HG03039 (cell line): ENCODE data around the gene TIGD3.
"Not testable (repeated sequence)": the region's sequence is repeated elsewhere in the genome, so short reads cannot be mapped to it uniquely, and the experiment has no call there.

ENCODE experiments used
- ATAC-seq: cut with Tn5 transposase; IDR thresholded peaks from one replicate; pipeline ENCODE4 v1.9.1; 2021; ENCODE audit warnings: mild to moderate bottlenecking, moderate library complexity; ENCODE audit not compliant: unreplicated experiment

The TIGD3 gene

DNA sequence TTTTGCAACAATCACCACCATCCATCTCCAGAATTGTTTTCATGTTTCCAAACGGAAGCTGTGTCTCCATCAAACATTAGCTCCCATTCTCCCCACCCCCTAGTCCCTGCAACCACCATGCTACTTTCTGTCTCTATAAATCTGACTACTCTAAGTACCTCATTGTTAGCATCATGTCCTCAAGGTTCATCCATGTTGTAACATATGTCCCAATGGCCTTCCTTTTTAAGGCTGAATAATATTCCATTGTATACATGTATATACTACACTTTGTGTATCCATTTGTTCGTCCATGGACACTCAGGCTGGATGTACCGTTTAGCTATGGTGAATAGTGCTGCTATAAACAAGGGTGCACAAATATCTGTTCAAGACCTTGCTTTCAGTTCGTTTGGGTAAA lies 29.1 kb upstream of the TIGD3 start:
- ATAC-seq: no peak

- ATAC-seq: no peak
These were observed 27.5 kb upstream of the TIGD3 start for GRCh38 chr11:65327021-65327420.

DNA sequence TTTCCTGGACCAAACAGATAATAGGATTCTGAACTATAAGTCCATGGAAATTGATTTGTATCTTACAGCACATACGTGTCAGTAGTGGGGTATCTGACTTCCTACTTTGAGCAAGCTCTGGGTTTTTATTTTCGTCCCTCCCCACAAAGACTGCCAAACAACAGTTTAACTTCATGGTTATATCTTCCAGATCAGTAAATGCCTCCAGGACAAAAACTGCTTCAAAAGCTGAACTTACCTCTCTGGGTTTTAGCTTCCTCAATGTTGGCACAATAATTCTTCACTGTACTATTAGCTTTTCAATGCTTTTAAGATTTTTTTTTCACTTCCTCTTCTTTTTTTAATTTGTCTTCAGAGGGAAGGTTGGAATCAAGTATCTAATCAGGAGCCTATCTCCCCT lies 25.1 kb upstream of the TIGD3 start:
- no peak for ATAC-seq

GRCh38 chr11:65329944-65330403 lies 24.6 kb upstream of the TIGD3 start:
- no peak for ATAC-seq

GRCh38 chr11:65330544-65330943 lies 24.0 kb upstream of the TIGD3 start:
- ATAC-seq: no peak

DNA sequence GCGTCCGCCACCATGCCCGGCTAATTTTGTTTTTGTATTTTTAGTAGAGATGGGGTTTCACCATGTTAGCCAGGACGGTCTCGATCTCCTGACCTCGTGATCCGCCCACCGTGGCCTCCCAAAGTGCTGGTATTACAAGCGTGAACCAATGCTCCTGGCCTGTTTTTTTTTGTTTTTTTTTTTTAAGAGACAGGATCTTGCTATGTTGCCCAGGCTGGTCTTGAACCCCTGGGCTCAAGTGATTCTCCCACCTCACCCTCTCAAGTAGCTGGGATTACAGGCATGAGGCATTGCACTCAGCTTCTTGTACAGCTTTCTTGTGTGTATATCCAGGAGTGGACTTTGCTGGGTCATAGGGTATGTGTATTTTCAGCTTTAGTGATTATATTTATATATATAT lies 22.0 kb upstream of the TIGD3 start:
- ATAC-seq: not testable (repeated sequence)

DNA sequence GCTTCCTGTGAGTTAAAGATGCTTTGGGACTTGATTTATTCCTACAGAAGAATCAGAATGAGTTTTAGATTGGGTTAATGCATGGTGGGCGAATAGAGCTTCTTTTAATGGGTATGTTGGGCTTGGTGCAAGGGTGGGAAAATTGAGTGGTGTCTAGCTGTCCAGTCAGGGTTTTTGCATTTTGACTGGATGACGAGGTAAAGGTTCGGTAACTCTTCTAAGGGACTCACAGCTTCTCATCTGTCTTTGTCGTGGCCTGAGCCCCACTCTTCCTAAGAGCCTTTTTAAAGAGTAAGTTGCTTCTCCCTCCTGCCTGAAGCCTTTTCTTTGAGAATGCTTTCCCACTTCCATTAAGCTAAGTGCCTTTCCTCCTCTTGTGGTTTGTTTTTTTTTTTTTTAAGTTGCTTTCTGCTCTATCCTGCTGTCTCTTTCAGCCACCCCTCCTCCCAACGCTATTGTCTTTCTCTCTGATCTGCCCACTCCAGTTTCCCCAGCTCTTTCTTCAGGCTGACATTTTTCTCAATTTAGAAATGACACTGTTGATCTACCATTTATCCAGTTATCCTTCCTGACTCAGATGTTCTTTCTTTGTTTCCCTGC lies 19.8 kb upstream of the TIGD3 start:
- ATAC-seq: no peak

- no peak for ATAC-seq
These were observed 15.9 kb upstream of the TIGD3 start for GRCh38 chr11:65338676-65339075.

DNA sequence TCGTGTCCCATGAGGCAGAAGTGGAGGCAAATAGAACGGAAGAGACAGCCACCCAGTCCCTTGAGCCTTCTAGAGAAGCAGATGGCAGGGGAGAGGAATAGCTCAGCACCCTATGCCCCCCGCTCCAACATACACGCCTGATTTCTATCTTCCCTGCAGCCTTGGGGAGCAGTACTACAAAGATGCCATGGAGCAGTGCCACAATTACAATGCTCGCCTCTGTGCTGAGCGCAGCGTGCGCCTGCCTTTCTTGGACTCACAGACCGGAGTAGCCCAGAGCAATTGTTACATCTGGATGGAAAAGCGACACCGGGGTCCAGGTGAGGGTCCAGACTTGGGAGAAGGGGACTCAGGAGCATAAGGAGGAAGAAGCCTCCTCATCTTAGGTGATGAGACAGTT lies 14.3 kb upstream of the TIGD3 start:
- no peak for ATAC-seq

DNA sequence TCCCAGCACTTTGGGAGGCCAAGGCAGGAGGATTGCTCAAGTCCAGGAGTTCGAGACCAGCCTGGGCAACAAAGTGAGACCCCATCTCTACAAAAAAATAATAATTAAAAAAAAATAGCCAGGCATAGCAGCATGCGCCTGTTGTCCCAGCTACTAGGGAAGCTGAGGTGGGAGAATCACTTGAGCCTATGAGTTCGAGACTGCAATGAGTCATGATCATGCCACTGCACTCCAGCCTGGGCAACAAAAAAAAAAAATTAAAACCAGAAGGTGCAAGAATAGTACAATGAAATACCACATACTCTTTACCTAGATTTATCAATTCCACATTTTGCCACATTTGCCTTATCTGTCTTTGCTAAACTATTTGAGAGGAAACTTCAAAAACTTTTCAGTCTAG lies 12.7 kb upstream of the TIGD3 start:
- no peak for ATAC-seq

DNA sequence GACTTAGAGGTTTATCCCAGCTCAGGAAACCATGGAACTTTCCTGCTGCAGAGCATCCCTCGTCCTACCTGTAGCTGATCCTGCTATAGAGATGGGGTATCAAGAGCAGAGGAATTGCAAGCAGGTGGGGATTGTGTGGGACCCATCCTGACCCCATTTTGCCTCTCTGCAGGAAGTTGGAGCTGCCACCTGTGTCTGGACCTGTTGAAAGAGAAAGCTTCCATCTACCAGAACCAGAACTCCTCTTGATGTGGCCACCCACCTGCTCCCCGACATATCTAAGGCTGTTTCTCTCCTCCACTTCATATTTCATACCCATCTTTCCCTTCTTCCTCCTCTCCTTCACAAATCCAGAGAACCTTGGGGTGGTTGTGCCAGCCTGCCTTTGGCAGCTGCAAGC lies 3.0 kb upstream of the TIGD3 start:
- no peak for ATAC-seq

DNA sequence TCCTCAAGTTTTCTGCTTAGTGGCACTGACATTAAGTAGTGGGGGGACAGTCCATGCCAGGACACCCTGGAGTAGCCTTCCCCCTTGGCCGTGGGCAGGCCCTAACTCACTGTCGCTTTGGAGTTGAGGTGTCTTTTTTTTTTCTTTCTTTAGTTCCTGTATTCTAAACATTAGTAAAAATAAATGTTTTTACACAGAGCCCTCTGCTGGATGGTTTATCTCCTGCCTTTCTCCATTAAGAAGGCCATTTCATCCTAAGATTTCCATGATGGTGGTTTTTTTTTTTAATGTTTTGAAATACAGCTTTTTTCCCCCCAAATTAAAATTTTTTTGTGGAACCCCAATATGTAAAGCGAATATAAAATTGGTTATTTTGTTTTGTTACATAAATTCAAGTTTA lies 1.8 kb upstream of the TIGD3 start:
- ATAC-seq: no peak

GRCh38 chr11:65353376-65353775 lies 1.2 kb upstream of the TIGD3 start:
- no peak for ATAC-seq

- ATAC-seq: no peak
These were observed 669 bp upstream of the TIGD3 start for GRCh38 chr11:65353900-65354264.

GRCh38 chr11:65355013-65355775 lies 643 bp downstream of the TIGD3 start:
- ATAC-seq: peak; percentile 20

- ATAC-seq: no peak
These were observed 1.3 kb downstream of the TIGD3 start for GRCh38 chr11:65355776-65356393.

DNA sequence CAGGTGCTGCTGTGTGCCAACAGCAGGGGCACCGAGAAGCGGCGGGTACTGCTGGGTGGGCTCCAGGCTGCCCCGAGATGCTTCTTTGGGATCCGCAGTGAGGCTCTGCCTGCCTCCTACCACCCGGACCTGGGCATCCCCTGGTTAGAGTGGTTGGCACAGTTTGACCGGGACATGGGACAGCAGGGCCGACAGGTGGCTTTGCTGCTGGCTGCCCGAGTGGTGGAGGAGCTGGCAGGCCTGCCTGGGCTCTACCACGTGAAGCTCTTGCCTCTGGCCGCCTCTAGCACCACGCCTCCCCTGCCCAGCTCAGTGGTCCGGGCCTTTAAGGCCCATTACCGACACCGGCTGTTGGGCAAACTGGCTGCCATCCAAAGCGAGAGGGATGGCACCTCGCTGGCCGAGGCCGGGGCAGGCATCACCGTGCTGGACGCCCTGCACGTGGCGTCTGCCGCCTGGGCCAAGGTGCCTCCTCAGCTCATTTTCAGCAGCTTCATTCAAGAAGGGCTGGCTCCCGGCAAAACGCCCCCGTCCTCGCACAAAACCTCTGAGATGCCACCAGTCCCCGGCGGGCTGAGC lies 1.9 kb downstream of the TIGD3 start:
- no peak for ATAC-seq

DNA sequence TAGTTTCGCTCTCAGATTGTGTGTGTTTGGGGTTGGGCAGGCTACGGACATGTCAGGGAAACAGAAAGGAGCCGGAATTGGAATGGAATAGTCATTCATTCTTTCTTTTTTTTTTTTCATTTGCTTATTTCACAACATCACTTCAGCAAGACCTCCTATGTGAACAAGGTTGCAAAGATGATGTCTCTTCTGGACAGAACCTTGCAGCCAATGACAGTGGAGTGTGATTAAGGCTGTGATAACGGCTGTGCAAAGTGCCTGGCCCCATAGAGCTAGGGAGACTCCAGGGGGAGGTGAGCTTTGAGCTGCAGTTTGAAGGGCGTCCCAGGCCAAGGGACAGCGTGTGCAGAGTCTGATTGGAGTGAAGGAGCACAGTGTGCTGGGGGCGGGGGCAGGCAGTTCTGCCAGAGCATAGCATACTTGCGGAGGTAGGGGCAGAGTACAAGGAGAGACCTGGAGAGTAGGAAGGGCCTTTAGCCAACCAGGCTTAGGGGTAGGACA lies 3.4 kb downstream of the TIGD3 start:
- no peak for ATAC-seq

- no peak for ATAC-seq
These were observed 7.9 kb downstream of the TIGD3 start for GRCh38 chr11:65362320-65362931.

GRCh38 chr11:65362966-65363365 lies 8.4 kb downstream of the TIGD3 start:
- no peak for ATAC-seq

- no peak for ATAC-seq
These were observed 9.2 kb downstream of the TIGD3 start for GRCh38 chr11:65363770-65364169.
